NCI-H748 (cell line): ENCODE measurements around the gene LSR.

ENCODE experiments used
- DNase-seq: peaks from one replicate; lab custom pipeline; 2025; ENCODE audit not compliant: unreplicated experiment; lab: John Stamatoyannopoulos, UW

LSR gene

DNA sequence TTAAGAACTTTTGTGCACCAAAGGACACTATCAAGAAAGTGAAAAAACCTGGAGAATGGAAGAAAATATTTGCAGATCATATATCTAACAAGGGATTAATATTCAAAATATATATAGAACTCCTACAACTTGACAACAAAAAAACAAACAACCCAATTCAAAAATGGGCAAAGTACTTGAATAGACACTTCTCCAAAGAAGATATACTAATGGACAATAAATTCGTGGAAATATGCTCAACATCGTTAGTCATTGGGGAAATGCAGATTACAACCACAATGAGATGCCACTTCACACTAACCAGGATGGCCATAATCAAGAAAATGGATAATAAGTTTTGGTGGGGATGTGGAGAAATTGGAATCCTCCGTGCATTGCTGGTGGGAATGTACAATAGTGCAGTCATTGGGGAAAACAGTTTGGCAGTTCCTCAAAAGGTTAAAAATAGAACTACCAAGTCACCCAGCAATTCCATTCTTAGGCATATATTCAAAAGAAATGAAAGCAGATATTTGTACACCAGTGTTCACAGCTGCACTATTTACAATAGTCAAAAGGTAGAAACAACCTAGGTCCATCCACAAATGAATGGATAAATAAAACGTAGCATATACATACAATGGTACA lies 2.2 kb upstream of the LSR start:
- DNase-seq = no peak

DNA sequence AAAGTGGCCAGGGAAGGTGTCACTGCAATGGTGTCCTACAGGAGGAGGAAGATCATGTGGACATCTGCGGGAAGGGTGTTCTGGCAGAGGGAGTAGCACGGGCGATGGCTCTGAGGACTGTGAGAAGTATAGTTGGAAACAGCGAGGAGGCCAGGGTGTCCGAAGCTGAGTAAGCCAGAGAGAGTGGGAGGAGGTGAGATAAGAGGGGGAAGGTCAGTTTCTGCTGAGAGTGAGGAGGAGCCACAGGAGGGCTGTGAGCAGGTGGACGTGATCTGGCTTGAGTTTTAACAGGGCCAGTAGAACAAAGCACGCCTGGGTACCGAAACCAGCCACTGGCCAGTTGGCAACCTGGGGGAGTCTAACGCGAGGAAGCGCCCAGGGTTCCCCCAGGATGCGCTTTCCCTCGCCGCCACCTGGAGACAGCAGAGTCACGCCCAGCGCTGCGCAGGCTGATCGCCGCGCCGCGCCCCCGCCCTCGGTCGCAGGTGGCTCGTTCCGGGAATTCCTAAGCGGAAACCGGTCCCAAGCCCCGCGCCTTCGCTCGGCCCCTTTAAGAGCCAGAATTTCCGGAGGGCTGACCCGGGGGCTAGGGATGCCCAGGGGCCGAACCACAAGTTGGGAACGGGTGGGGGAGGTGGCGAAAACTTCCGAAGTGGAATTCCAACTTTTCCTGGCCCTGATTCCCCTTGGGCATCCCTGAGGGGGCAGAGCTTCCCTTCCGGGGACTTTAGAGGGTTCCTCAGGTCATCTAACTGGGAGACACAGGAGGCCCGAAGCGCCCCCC lies 1.1 kb upstream of the LSR start:
- peak; percentile 98 for DNase-seq

DNA sequence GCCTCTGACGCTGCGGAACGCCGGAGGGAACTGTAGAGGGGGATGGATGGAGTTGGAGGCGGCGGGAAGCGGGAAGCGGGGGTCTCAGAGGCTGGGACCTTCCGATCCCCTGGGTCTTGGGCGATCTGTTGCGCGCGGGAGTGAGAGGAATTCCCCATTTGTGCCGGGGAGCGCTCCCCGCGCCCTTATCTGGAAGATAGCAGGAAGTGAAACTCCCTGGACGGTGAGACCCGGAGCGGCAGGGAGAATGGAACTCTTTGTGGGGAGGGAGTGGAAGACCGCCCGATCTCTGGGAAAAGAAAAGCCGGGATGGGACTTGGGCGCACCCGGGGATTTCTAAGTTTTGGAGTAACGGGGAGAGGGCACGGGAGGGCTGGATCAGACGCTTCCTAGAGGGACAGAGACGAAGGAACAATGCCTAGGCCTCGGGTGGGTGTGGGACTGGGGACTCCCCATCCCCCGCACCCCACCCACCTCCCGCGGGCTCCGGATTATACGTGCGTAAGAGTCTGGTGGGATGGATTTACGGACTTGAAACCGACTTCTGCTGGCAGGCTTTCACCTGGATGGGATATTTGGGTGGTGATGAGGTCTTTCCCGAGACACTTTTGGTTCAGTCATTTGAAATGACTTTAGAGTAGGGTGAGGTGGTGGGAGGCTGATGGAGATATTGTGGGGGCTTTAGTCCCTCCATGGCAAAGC lies 495 bp downstream of the LSR start:
- DNase-seq = peak; percentile 64

DNA sequence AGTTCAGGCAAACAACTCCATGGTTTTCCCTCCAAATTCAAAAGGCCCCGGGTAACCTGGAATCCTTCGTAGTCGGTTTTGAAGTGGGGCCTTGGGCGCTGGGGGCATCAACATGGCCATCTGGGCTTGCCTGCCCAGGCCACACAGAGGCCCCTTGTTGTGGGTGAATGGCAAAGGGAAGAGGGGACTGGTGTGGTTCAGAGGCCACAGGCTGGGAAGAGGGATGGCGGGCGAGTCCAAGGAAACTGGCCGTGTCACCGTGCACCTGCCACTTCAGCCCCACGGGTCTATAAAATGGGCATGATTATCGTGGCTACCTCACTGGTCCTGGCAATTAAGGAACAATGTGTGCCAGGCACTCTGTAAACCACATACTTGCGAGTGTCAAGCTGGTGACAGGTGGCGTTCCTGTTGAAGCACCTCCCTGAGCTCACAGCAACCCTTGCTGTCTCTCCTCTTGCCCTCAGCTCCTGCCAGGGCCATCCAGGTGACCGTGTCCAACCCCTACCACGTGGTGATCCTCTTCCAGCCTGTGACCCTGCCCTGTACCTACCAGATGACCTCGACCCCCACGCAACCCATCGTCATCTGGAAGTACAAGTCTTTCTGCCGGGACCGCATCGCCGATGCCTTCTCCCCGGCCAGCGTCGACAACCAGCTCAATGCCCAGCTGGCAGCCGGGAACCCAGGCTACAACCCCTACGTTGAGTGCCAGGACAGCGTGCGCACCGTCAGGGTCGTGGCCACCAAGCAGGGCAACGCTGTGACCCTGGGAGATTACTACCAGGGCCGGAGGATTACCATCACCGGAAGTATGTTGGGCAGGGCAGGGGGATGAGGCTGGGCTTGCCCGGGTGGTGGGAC lies 1.3 kb downstream of the LSR start:
- peak; percentile 37 for DNase-seq

DNA sequence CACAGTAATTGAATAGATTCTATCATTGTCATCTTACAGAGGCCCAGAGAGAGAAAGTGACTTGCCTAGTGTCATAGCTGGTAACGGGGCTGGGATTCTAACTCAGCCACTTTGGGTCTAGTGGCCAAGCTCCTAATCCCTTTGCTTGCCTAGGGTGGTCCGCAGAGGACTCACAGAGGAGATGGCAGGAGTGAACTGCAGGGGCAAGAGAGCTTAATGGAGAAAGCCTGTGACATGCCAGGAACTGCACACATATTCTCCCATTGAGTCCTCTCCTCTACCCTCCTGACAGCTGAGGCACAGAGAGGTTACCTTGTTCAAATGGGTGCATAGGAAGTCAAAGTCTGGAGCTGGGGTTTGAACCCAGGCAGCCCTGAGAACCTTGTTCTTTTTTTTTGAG lies 2.7 kb downstream of the LSR start:
- no peak for DNase-seq

DNA sequence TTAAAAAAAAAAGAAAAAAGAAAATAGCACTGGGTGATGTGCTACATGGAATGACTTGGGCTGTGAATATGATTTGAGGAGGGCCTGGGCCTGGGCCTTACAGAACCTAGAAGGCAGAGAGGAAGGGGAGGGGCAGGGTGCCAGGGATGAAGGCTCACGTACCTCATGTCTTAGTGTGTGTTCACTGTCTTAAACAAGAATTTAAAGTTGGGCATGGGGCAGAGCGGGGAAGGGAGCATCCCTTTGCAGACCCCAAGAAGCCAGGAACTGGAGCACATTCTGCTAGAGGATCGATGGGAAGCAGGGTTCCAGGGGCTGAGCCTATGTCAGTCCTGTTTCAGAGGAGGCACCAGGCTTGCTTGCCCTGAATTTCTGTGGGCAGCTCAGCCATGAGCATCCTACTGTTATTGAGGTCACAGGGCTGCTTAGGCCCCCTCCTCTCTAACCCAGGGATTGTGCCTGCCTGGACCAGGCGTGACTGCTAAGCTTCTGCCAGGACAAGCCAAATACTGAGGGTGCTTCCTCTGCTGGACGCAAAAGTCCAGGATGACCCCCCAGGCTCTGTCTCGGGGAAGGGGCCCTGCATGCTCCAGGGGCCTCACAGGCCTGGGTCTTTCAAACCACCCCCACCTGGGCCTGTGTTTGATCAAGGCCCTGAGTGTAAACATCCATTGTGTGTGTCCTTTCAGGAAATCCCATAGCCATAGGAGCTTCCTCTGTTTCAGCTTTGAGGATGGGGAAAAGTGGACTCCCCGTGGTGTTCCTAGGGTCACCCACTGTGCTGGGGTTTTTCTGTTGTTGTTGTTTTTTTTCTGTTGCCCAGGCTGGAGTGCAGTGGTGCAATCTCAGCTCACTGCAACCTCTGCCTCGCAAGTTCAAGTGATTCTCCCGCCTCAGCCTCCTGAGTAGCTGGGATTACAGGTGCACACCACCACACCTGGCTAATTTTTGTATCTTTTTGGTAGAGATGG lies 4.8 kb downstream of the LSR start:
- DNase-seq = peak; percentile 40

DNA sequence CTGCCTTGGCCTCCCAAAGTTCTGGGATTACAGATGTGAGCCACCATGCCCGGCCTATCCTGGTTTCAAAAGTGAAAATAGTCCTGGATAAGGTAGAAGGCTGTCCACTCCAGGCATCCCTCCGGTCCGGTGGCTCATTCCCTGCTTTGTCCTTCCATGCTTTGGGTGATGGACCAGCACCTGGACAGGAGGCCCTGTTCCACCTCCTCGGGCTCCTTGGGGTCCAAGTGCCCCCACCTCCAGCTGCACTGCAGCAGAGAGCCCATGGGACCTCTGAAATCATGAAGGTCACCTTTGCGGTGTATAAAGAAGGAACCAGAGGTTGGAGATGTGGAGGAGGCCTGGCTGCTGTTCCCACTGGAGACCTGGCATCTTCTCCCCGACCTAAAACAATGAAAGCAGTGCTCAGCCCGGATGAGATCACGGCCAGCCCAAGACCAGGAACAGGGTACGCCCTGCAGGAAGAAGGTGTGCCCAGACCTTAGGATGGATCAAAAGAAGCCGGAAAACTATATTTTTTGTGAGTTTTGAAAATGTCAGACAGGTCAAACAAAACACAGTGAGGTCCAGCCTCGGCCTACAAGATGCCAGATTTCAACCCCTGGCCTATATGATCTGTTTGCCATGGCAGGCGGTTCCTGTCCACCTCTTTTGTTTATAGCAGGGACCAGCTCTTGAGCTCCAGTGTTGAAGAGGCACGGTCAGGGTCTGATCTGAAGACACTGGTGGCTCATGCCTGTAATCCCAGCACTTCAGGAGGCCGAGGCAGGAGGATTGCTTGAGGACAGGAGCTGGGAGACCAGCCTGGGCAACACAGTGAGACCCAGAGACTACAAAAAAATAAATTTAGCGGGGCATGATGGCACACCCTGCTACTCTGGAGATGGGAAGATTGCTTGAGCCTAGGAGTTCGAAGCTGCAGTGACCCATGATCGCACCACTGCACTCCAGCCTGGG lies 5.8 kb downstream of the LSR start:
- no peak for DNase-seq

DNA sequence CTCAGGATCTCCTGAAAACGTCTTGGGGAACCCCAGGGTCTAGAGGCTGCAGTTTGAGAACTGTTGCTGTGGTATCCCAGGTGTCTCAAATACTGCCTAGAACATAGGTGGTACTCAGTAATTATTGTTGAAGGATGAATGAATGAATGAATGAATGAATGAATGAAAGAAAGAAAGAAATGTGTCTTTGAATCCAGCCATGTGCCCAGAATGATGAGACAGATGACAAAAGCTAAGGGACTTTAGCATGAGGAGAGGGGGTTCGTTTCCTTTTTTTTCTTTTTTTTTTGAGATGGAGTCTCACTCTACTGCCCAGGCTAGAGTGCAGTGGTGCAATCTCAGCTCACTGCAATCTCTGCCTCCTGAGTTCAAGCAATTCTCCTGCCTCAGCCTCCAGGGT lies 7.8 kb downstream of the LSR start:
- DNase-seq = no peak

DNA sequence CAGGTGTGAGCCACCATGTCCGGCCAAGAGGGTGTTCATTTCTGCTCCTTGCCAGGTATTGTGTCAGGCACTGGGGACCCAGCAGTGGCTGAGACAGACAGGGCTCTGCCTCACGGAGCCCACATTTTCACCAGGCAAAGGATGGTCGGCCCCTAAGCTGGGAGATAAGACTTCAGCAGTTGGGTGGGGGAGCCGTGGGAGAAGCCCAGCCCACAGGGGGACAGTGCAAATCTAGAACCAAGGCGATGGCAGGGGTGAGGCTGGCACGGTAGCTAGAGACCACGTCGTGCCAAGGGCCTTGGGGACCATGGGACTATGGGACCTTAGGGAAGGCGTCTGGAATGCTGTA lies 8.3 kb downstream of the LSR start:
- no peak for DNase-seq

DNA sequence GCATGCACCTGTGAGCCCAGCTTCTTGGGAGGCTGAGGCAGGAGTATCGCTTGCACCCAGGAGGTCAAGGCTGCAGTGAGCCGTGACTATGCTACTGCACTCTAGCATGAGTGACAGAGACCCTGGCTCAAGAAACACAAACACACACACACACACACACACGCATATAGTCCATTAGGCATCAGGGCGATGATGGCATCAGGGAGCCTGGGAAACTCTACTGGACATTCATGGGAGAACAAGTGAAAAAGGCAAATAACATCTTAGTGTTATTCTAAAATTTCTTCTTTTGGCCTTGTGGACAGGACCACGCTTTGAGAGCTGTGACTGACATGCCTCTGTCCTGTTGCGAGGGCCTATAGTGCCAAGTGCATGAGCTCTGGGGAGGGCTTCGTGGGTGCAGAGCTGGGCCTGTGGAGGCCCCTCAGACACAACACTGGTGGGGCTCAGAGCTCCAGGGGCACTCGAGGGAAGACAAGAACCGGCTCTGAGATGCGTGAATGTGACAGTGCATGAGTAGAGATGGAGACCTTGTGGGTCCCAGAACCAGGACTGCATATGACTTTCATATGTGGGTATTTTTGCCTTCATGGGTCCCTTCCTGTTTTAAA lies 12.0 kb downstream of the LSR start:
- DNase-seq = no peak

DNA sequence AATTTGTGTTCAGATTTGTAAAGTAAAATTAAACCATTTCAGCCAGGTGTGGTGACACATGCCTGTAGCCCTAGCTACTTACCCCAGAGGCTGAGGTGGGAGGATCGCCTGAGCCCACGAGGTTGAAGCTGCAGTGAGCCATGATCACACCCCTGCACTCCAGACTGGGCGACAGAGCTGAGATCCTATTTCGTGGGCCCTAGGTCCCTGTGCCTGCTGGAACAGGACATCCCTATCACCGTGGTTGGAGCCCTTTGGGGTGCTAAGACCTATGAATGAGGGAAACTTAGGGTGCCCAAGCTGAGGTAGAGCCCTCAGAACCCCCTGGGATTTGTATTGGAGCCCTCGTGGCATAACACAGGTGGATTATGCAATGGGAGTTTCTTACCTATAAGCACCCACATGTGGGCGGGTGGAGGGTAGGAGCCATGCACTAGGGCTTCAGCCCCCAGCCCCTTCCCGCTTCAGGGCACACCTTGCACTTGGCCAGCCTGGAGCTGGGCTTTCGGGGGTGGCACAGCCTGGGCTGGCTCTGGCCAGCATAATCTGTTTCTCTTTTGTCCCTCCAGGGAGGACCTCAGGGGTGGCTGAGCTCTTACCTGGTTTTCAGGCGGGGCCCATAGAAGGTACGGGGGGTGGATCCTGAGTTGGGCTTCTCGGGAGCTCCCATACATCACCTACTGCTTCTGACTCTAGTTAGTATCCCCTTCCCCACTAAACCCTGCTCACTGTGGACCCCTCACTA lies 12.7 kb downstream of the LSR start:
- DNase-seq = no peak

DNA sequence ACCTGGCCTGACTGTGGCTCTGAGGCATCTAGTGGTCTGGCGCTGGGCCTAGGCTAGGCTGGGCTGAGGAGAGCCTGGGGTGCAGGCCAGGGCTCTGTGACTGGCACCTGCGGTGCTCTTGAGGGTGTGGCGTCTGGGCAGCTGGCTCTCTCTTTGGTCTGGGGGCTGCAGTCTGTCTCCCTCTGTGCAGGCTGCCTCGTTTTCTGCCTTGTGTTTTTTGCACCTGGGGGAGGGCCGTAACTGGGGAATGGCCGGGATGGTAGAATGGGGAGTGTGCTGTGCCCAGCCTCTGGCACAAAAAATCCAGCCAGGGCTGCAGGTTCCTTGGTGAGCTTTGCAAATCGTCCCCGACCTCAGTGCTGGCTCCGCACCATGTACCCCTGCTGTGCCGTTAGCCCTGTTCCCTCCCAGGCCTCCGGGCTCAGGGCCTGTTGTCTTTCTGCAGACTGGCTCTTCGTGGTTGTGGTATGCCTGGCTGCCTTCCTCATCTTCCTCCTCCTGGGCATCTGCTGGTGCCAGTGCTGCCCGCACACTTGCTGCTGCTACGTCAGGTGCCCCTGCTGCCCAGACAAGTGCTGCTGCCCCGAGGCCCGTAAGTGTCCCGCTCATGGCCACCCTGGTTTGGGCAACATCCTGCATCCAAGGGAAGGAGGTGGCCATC lies 13.4 kb downstream of the LSR start:
- DNase-seq = no peak

DNA sequence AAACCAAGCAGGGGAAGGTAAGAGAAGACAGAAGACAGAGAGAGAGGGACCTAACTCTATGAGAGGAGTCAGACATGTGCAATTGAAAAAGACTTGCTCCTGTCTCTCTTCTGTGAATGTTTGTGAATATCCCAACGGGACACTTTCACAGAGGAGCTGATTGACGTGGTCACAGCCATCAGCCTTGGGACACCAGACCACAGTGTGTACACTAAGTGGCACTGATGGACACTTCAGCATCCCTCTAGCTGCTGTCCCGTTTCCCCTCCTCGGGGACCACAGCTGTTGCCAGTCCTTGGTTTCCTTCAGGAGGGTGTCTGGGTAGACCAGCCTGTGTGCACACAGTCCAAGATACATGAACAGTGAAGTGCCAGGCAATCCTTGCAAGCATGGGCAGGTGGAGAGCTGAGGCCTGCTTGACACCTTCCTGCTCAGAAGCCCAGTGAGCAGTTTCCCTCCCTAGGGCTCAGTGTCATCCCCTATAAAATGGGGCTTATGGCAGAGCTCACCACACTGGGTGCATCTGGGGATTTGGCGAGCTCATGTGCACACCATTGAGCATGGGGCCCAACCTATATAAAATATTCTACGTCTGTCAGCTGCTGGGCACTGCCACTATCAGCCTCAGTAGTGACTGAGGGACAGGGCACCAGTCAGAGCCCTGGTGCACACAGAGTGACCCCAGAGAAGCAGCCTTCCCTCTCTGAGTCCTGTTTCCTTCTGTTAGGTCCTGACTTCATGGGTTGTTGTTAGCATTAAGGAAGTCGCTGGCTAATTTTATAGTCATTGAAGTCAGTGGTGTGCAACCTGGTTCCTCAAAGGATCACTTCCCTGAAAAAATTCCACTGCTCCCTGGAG lies 15.7 kb downstream of the LSR start:
- DNase-seq = no peak

DNA sequence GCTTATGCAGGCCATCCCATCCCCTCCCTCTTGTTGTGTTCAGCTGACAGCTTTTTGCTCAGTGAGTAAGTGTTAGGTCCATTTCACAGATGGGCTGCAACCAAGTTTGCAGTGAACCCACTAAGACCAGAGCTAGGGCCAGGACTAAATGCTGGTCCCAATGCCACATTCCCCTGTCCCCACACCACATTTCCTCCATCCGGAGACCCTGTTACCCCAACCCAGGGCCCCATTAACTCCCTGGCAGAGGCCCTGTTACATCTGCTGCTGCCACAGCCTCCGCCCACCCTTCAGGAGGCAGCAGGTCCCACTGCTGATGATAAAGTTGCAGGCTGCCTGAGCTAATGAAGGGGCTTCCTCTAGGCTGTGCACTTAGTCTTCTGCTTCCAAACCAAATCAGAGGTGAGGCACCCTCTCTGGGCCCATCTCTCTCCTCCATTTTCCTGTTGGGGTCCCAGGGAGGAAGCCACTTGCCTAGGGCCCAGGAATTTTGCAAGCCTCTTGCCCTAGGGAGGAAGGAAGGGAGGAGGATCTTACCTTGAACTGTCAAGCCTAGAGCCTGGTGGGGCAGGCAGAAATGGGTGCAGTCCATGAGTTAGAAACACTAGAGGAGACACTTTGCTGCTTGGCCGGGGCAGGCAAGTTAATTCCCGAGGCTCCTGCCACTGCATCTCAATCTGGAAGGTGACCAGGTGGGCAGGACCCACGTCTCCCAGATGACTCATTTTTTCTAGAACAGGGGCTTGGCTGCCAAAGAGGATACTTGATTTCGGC lies 16.5 kb downstream of the LSR start:
- no peak for DNase-seq

DNA sequence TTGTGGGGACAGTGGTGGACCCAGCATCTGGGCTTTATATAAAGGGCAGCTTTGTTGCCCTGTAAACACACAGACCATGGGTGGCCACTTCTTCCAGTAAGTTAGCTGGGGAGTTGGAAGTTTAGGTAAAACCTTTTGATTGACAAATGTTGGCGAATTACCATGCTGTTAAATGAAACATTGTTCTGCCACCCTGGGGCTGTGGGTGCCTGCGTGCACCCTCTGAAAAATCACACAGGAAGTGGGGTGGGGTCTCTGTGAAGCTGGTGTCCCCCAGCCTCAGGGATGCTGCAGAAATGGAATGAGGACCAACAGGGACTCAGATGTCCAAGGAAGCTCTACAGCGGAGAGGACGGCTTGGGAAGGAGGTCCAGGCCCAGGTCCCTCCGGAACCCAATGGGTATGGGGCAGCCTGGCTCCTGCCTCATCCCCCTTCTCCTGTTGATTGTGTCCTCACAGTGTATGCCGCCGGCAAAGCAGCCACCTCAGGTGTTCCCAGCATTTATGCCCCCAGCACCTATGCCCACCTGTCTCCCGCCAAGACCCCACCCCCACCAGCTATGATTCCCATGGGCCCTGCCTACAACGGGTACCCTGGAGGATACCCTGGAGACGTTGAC lies 17.2 kb downstream of the LSR start:
- DNase-seq = no peak
